HG03442 (cell line): ENCODE data around the gene CLEC6A.
"Not testable (repeated sequence)": the region's sequence is repeated elsewhere in the genome, so short reads cannot be mapped to it uniquely, and the experiment has no call there.

ENCODE experiments used
- ATAC-seq: cut with Tn5 transposase; IDR thresholded peaks from one replicate; pipeline ENCODE4 v1.9.1; 2021; ENCODE audit warnings: mild to moderate bottlenecking, moderate library complexity; ENCODE audit not compliant: unreplicated experiment

CLEC6A gene

DNA sequence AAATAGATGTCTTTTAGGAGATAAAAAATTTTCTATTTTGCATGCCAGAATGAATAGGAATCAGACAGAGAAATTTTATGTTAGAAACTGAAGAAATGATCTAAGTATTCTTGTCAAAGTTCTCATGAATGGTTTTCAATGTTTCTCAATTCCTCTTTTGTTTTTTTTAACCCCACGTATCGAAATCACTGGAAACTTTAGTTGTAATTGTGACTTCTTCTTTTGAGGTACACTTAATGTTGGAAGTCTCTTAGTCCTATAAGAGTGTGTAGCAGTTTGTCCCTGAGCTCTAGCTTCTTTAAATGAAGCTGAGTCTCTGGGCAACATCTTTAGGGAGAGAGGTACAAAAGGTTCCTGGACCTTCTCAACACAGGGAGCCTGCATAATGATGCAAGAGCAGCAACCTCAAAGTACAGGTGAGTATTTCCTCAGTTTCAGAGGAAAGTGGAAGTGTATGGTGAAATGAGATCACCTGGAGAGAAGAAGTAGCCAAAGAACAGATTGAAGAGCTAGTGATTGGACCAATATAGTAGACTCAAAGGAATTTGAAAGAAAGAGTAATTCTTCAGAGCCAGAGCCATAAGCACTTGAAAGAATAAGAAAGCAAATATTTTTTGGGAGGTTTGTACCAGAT, at the start of gene CLEC6A:
Gene CLEC6A, plus strand, starts transcription at position 236 of the 634 bp plus-strand sequence. Its CDS starts 150 bp downstream, at position 386.
- no peak for ATAC-seq

GRCh38 chr12:8419576-8419975, 36.2 kb upstream of the CLEC6A start:
- ATAC-seq = not testable (repeated sequence)

GRCh38 chr12:8420506-8420905, 35.3 kb upstream of the CLEC6A start:
- ATAC-seq = no peak

GRCh38 chr12:8444536-8445278, 11.1 kb upstream of the CLEC6A start:
- not testable (repeated sequence) for ATAC-seq

GRCh38 chr12:8445731-8446130, 10.0 kb upstream of the CLEC6A start:
- ATAC-seq = no peak

- ATAC-seq = no peak
These were observed 8.9 kb upstream of the CLEC6A start for GRCh38 chr12:8446642-8447547.

DNA sequence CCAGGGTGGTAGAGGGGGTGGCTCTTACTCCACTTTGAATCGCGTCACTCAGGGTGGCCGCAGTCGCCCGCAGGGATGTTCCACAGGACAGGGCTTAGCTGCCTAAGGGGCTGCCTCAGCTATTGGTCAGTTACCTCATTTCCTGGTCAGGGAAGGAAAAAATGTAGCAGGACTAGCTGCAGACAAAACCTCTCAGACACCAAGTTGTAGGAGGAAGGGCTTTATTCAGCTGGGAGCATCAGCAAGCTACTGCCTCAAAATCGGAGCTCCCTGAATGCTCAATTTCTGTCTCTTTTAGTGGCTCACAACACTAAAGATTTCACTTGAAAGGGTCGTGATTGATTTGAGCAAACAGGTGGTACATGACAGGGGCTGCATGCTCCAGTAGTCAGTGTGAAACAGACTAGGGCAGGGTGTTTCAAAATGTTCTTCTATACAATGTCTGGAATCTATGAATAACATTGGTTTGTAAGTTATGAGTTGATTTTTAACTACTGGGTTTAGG, 6.4 kb upstream of the CLEC6A start:
- ATAC-seq = no peak

GRCh38 chr12:8452036-8452435, 3.7 kb upstream of the CLEC6A start:
- ATAC-seq = no peak

GRCh38 chr12:8453021-8453513, 2.7 kb upstream of the CLEC6A start:
- ATAC-seq = no peak

DNA sequence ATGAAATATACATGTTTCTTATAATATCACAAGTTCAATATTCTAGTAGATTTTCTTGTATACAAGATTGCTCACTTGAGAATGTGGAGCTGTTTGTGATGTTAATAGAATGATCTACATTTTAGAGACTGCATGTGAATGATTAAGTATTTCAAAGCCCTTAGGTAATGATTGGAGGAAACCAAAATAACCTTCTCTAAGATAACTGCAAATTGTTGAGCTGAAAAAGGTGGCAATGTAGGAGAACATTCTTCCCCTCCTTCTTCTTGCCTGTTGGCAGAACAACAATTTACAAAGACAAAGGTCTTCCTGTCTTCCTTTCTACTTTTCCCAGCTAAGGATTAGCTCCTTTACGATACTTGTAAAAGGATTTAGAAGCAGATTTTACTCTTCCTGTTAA, 2.0 kb upstream of the CLEC6A start:
- ATAC-seq = no peak

DNA sequence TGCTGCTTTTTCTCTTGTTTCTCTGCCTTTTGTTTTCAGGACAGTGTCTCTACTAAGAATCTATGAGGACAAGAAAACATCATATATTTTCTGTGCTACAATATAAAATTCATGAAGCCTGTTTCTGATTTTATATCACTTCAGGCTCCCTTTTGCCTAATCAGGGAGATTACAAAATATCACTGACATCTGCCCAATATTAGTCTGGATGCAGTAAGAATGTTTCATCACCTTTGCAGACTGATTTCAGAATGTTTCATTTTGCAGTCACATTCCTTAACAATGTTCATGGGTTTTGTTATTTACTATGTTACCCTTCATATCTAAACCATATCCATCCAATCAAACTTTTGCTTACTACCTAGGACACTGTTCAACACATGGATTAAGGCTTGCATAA, 491 bp upstream of the CLEC6A start:
- ATAC-seq = no peak

- ATAC-seq = no peak
These were observed 5.7 kb downstream of the CLEC6A start for GRCh38 chr12:8461426-8461825.

DNA sequence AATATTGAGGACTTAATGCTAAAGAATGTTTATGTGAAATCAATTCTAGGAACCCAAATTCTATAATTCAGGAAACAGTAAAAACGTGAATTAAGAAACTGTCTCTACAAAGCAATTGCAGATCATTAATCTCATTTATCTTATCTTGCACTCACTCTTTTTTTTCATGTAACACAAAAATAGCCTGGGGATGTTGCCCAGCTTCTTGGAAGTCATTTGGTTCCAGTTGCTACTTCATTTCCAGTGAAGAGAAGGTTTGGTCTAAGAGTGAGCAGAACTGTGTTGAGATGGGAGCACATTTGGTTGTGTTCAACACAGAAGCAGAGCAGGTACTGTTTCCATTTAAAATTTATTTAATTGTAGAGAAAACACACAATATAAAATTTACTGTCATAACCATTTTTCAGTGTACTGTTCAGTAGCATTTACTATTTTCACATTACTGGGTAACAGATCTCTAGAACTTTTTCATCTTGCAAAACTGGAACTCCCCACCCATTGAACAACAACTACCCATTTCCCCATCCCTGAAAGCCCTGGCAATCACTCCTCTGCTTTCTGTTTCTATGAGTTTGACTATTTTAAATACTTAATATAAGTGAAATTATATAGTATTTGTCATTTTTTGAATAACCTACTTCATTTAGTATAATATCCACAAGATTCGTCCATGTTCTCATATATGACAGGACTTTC, 9.7 kb downstream of the CLEC6A start:
- no peak for ATAC-seq

DNA sequence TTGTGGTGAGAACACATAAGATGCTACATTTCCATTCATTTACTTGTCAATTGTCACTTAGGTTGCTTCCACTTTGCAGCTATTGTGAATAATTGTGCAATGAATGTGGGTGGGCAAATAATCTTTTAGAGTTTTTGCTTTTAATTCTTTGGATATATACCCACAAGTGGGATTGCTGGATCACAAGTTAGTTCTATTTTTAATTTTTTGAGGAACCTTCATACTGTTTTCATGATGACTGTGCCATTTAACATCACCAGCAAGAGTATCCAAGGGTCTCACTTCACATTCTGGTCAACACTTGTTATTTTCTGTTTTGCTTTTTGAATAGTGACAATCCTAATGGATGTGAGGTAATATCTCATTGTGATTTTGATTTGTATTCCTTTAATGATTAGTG, 10.5 kb downstream of the CLEC6A start:
- ATAC-seq = no peak

DNA sequence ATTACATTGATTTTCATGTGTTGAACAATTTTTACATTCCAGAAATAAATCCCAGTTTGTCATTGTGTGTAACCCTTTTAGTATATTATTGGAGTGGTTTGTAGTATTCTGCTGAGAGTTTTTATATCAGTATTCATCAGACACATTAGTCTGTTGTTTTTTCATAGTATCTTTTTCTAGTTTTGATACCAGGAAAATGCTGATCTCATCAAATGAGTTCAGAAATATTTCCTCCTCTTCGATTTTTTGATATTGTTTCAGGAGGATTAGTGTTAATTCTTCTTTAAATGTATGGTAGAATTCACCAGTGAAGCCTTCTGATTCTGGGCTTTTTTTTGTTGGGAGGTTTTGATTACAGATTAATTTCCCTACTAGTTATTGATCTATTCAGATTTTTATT, 15.3 kb downstream of the CLEC6A start:
- no peak for ATAC-seq

- ATAC-seq = no peak
These were observed 19.9 kb downstream of the CLEC6A start for GRCh38 chr12:8475508-8476203.

DNA sequence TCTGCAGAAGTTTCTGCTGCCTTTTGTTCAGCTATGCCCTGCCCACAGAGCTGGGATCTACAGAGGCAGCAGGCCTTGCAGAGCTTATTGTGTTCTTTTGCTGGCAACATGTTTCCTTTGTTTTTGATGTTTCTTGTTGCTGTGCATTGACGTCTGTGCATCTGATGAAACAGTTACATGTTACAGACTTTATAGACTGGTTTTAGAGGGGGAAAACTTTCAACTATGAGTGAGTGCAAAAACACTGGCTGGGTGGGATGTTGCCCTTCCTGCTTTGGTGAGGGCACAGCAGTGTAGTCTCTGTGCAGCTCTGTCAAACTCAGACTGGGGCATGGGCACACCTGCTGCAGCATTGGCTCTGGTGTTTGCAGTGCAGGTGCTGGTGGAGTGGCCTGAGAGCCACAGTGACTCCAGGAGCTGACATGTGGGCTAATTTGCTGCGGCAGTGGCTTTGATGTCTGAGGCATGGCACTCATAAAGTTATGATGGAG, 26.9 kb downstream of the CLEC6A start:
- ATAC-seq = no peak

- no peak for ATAC-seq
These were observed 27.3 kb downstream of the CLEC6A start for GRCh38 chr12:8483079-8483478.

- no peak for ATAC-seq
These were observed 36.1 kb downstream of the CLEC6A start for GRCh38 chr12:8491646-8492530.
